Neural cell (in vitro differentiated cells): ENCODE measurements around the gene ADCY4.

Experiments
- CTCF ChIP-seq: fragments of 450-650 bp; IDR thresholded peaks from 2 replicates; pipeline ENCODE4 v1.5.1; 2014; ENCODE audit warnings: antibody characterized with exemption, mild to moderate bottlenecking, moderate library complexity; ENCODE audit not compliant: poor library complexity, severe bottlenecking
- EZH2 ChIP-seq: fragments of 200-600, 300-800 bp; shearing (Covaris generic), sonication (generic); IDR thresholded peaks from 2 replicates; pipeline ENCODE4 v1.6.1; 2014; ENCODE audit warnings: antibody characterized with exemption, low read length, borderline replicate concordance, mild to moderate bottlenecking; ENCODE audit not compliant: insufficient read depth, poor library complexity, severe bottlenecking
- MXI1 ChIP-seq: fragments of 450-650 bp; conservative IDR thresholded peaks from 2 replicates; pipeline ENCODE4 v1.6.1; 2014; ENCODE audit warnings: antibody characterized with exemption, mild to moderate bottlenecking; ENCODE audit not compliant: poor library complexity, severe bottlenecking
- POLR2AphosphoS5 ChIP-seq: IDR thresholded peaks from 2 replicates; pipeline ENCODE4 v1.6.1; 2012
- RAD21 ChIP-seq: fragments of 450-650 bp; conservative IDR thresholded peaks from 2 replicates; pipeline ENCODE4 v1.6.1; 2014; ENCODE audit warnings: antibody characterized with exemption, mild to moderate bottlenecking, moderate library complexity
- REST ChIP-seq: IDR thresholded peaks from 2 replicates; pipeline ENCODE4 v1.6.1; 2012; ENCODE audit warnings: borderline replicate concordance

- TF ChIP-seq CTCF: no peak
- TF ChIP-seq EZH2: no peak
- no peak for TF ChIP-seq POLR2AphosphoS5
- no peak for TF ChIP-seq MXI1
- TF ChIP-seq RAD21: no peak
- no peak for TF ChIP-seq REST
These were observed 13.3 kb upstream of the ADCY4 start for GRCh38 chr14:24348186-24348585.
